Measurements from ENCODE around the gene PRRC1.

- no peak for TF ChIP-seq CTCF (IDR thresholded peaks at IDR 0.05)
- no peak for TF ChIP-seq POLR2A (IDR thresholded peaks at IDR 0.05)
Measured at GRCh38 chr5:127568166-127568565, 50.7 kb downstream of the PRRC1 start.

All from Peyer's patch (tissue), 4 donors.